HUES6 (cell line): ENCODE measurements around the gene MX2.

Experiments
- H3K27ac ChIP-seq: 2 replicates; pipeline ENCODE4 v1.7.0; 2013; ENCODE audit warnings: low read depth, mild to moderate bottlenecking, low read length, inconsistent platforms
- H3K27me3 ChIP-seq: 2 replicates; pipeline ENCODE4 v1.6.1; 2013; ENCODE audit warnings: low read length; ENCODE audit not compliant: control insufficient read depth, insufficient read depth
- H3K36me3 ChIP-seq: 2 replicates; pipeline ENCODE4 v1.6.1; 2013; ENCODE audit warnings: low read length; ENCODE audit not compliant: control insufficient read depth, insufficient read depth
- H3K4me1 ChIP-seq: 2 replicates; pipeline ENCODE4 v1.6.1; 2013; ENCODE audit warnings: low read length; ENCODE audit not compliant: control insufficient read depth, insufficient read depth
- H3K4me3 ChIP-seq: 2 replicates; pipeline ENCODE4 v1.5.1; 2013; ENCODE audit warnings: low read depth, low read length
- H3K9ac ChIP-seq: one replicate; pipeline ENCODE4 v1.6.1; 2013; ENCODE audit warnings: mild to moderate bottlenecking, low read length
- H3K9me3 ChIP-seq: 2 replicates; pipeline ENCODE4 v1.6.1; 2013; ENCODE audit warnings: low read depth, low read length; ENCODE audit not compliant: control insufficient read depth, insufficient read depth

The MX2 gene

GRCh38 chr21:41429305-41429704, 67.5 kb downstream of the MX2 start:
- no peak overlapping the region for H3K27ac ChIP-seq
- no peaks in the 10 kb centered on the region for H3K36me3 ChIP-seq
- no peak overlapping the region for H3K9ac ChIP-seq
- H3K4me1 ChIP-seq, result peaks cover 9% of the 10 kb centered on the region; the same call in 1 of the 2 replicates
- no peak overlapping the region for H3K4me3 ChIP-seq
- no peaks in the 10 kb centered on the region for H3K9me3 ChIP-seq
- H3K27me3 ChIP-seq, result peaks cover 59% of the 10 kb centered on the region

GRCh38 chr21:41429925-41430491, 68.2 kb downstream of the MX2 start:
- Histone ChIP-seq H3K9ac (no peak overlapping the region), H3K4me1 (peaks cover 9% of the 10 kb centered on the region; the same call in 1 of the 2 replicates), H3K9me3 (0 out of 2 replicates have a peak, but pooled peaks cover 4% of the 10 kb centered on the region), H3K4me3 (no peak overlapping the region), H3K36me3 (no peaks in the 10 kb centered on the region), H3K27me3 (peaks cover 52% of the 10 kb centered on the region), H3K27ac (no peak overlapping the region)

- Histone ChIP-seq H3K9me3 (0 out of 2 replicates have a peak, but pooled peaks cover 5% of the 10 kb centered on the region), H3K4me1 (0 out of 2 replicates have a peak, but pooled peaks cover 5% of the 10 kb centered on the region), H3K27ac (no peak overlapping the region), H3K4me3 (no peak overlapping the region), H3K9ac (no peak overlapping the region), H3K27me3 (peaks cover 33% of the 10 kb centered on the region), H3K36me3 (no peaks in the 10 kb centered on the region)
Observed at GRCh38 chr21:41431788-41432548, 70.1 kb downstream of the MX2 start.

- Histone ChIP-seq H3K27me3 (peaks cover 25% of the 10 kb centered on the region), H3K4me1 (0 out of 2 replicates have a peak, but pooled peaks cover 5% of the 10 kb centered on the region), H3K36me3 (no peaks in the 10 kb centered on the region), H3K27ac (no peak overlapping the region), H3K4me3 (no peak overlapping the region), H3K9me3 (0 out of 2 replicates have a peak, but pooled peaks cover 5% of the 10 kb centered on the region), H3K9ac (no peak overlapping the region)
Observed at GRCh38 chr21:41432562-41433460, 71.0 kb downstream of the MX2 start.

- no peaks in the 10 kb centered on the region for H3K36me3 ChIP-seq
- 0 out of 2 replicates have a peak, but pooled peaks cover 5% of the 10 kb centered on the region for H3K9me3 ChIP-seq
- no peak overlapping the region for H3K4me3 ChIP-seq
- H3K4me1 ChIP-seq, result 0 out of 2 replicates have a peak, but pooled peaks cover 5% of the 10 kb centered on the region
- H3K27ac ChIP-seq, result no peak overlapping the region
- peaks cover 17% of the 10 kb centered on the region for H3K27me3 ChIP-seq
- H3K9ac ChIP-seq, result no peak overlapping the region
Observed at GRCh38 chr21:41433566-41433965, 71.7 kb downstream of the MX2 start.

GRCh38 chr21:41435706-41436105, 73.9 kb downstream of the MX2 start:
- no peaks in the 10 kb centered on the region for H3K27me3 ChIP-seq
- no peak overlapping the region for H3K27ac ChIP-seq
- H3K9me3 ChIP-seq, result 0 out of 2 replicates have a peak, but pooled peaks cover 5% of the 10 kb centered on the region
- 0 out of 2 replicates have a peak, but pooled peaks cover 5% of the 10 kb centered on the region for H3K4me1 ChIP-seq
- H3K36me3 ChIP-seq, result no peaks in the 10 kb centered on the region
- no peak overlapping the region for H3K9ac ChIP-seq
- H3K4me3 ChIP-seq, result no peak overlapping the region

GRCh38 chr21:41437729-41438128, 75.9 kb downstream of the MX2 start:
- Histone ChIP-seq H3K9me3 (0 out of 2 replicates have a peak, but pooled peaks cover 5% of the 10 kb centered on the region), H3K4me1 (0 out of 2 replicates have a peak, but pooled peaks cover 5% of the 10 kb centered on the region), H3K36me3 (no peaks in the 10 kb centered on the region), H3K27me3 (no peaks in the 10 kb centered on the region), H3K9ac (no peak overlapping the region), H3K27ac (no peak overlapping the region), H3K4me3 (no peak overlapping the region)

GRCh38 chr21:41438425-41439113, 76.7 kb downstream of the MX2 start:
- H3K27ac ChIP-seq, result no peak overlapping the region
- 0 out of 2 replicates have a peak, but pooled peaks cover 5% of the 10 kb centered on the region for H3K9me3 ChIP-seq
- H3K36me3 ChIP-seq, result no peaks in the 10 kb centered on the region
- H3K4me1 ChIP-seq, result no peaks in the 10 kb centered on the region
- H3K4me3 ChIP-seq, result no peak overlapping the region
- H3K27me3 ChIP-seq, result no peaks in the 10 kb centered on the region
- H3K9ac ChIP-seq, result no peak overlapping the region

- Histone ChIP-seq H3K36me3 (no peaks in the 10 kb centered on the region), H3K9ac (no peak overlapping the region), H3K4me1 (no peaks in the 10 kb centered on the region), H3K27me3 (no peaks in the 10 kb centered on the region), H3K27ac (no peak overlapping the region), H3K4me3 (no peak overlapping the region), H3K9me3 (0 out of 2 replicates have a peak, but pooled peaks cover 5% of the 10 kb centered on the region)
Observed at GRCh38 chr21:41439248-41439647, 77.4 kb downstream of the MX2 start.

GRCh38 chr21:41441546-41441945, 79.7 kb downstream of the MX2 start:
- Histone ChIP-seq H3K4me1 (no peaks in the 10 kb centered on the region), H3K36me3 (no peaks in the 10 kb centered on the region), H3K4me3 (no peak overlapping the region), H3K27me3 (no peaks in the 10 kb centered on the region), H3K27ac (no peak overlapping the region), H3K9ac (no peak overlapping the region), H3K9me3 (no peaks in the 10 kb centered on the region)
